SK-N-SH (cell line): ENCODE results near the gene MOSPD2. TPM values are rescaled to one million over a fixed set of nuclear protein-coding genes. Genes with fewer than 3 reads are reported as not detected.
A peak's percentile ranks its signal among the peaks of the same experiment; 100 is the strongest.

Source experiments
- CTCF ChIA-PET: fragments of 300-600, 350-600 bp; formaldehyde crosslinking; extraction: SDS; loops from one replicate; lab custom pipeline; 2021; lab: Yijun Ruan, JAX
- POLR2A ChIA-PET: fragments of 350-600 bp; sonication (Branson Sonifier 250); formaldehyde crosslinking; extraction: SDS; loops from one replicate; lab custom pipeline; 2020; ENCODE audit warnings: antibody characterized with exemption, inconsistent platforms; lab: Yijun Ruan, JAX
- DNase-seq: peaks from one replicate; pipeline ENCODE4 v3.0.0; 2012
- H2AFZ ChIP-seq: fragments of 200-600 bp; sonication (generic); 2 replicates; pipeline ENCODE4 v1.8.1; 2016; ENCODE audit warnings: antibody characterized with exemption, mild to moderate bottlenecking, low read depth
- H3F3A ChIP-seq: fragments of 200-600 bp; sonication (generic); replicated peaks from 2 replicates; pipeline ENCODE3; 2016; ENCODE audit warnings: antibody characterized with exemption, mild to moderate bottlenecking; ENCODE audit not compliant: insufficient read depth
- H3K27ac ChIP-seq, 2 experiments: fragments of 200-500 bp in 1 of 2; fragments of 200-600 bp in 1 of 2; sonication (Bioruptor generic) in 1 of 2; sonication (generic), shearing (Covaris generic) in 1 of 2; 2 replicates each; pipeline versions ENCODE4 v1.5.1 to v1.6.1; 2014 to 2016; ENCODE audit warnings: low read depth in 2 of 2, inconsistent platforms in 1 of 2, low read length in 1 of 2, mild to moderate bottlenecking in 1 of 2, mixed read lengths in 1 of 2
- H3K27me3 ChIP-seq: fragments of 200-600 bp; sonication (generic), shearing (Covaris generic); 2 replicates; pipeline ENCODE4 v1.6.1; 2016; ENCODE audit warnings: mixed run types; ENCODE audit not compliant: insufficient read depth
- H3K36me3 ChIP-seq, 2 experiments: fragments of 200-500 bp in 1 of 2; fragments of 200-600 bp in 1 of 2; sonication (Bioruptor generic) in 1 of 2; sonication (generic) in 1 of 2; replicated peaks in 1 of 2; 2 replicates each; pipeline versions ENCODE3 to v1.5.1; 2014 to 2016; ENCODE audit warnings: low read length in 1 of 2, mild to moderate bottlenecking in 1 of 2; ENCODE audit not compliant: insufficient read depth in 2 of 2, control insufficient read depth in 1 of 2
- H3K4me1 ChIP-seq, 2 experiments: fragments of 200-500 bp in 1 of 2; fragments of 200-600 bp in 1 of 2; sonication (Bioruptor generic) in 1 of 2; sonication (generic), shearing (Covaris generic) in 1 of 2; 2 replicates each; pipeline versions ENCODE4 v1.5.1 to v1.6.1; 2014 to 2016; ENCODE audit warnings: low read depth in 1 of 2, low read length in 1 of 2, mixed run types in 1 of 2; ENCODE audit not compliant: insufficient read depth in 2 of 2, control insufficient read depth in 1 of 2
- H3K4me2 ChIP-seq: fragments of 200-600 bp; sonication (generic), shearing (Covaris generic); 2 replicates; pipeline ENCODE4 v1.6.1; 2017; ENCODE audit warnings: mixed run types
- H3K4me3 ChIP-seq, 2 experiments: fragments of 200-500 bp in 1 of 2; fragments of 200-600 bp in 1 of 2; sonication (Bioruptor generic) in 1 of 2; sonication (generic), shearing (Covaris generic) in 1 of 2; 2 replicates each; pipeline versions ENCODE4 v1.5.1 to v1.8.1; 2014 to 2016; ENCODE audit warnings: low read depth in 2 of 2, inconsistent platforms in 1 of 2, low read length in 1 of 2, mild to moderate bottlenecking in 1 of 2, mixed read lengths in 1 of 2, moderate library complexity in 1 of 2
- H3K79me2 ChIP-seq: fragments of 200-600 bp; sonication (generic); 2 replicates; pipeline ENCODE4 v1.8.1; 2017; ENCODE audit warnings: mild to moderate bottlenecking; ENCODE audit not compliant: insufficient read depth
- H3K9ac ChIP-seq: fragments of 200-600 bp; sonication (generic); 2 replicates; pipeline ENCODE4 v1.6.1; 2017; ENCODE audit warnings: mixed run types
- H3K9me2 ChIP-seq: fragments of 200-600 bp; sonication (generic); 2 replicates; pipeline ENCODE4 v1.6.1; 2017; ENCODE audit warnings: mixed run types
- H3K9me3 ChIP-seq: fragments of 200-600 bp; sonication (generic); 2 replicates; pipeline ENCODE4 v1.6.1; 2017; ENCODE audit warnings: mixed run types, mild to moderate bottlenecking, moderate library complexity
- H4K20me1 ChIP-seq: fragments of 200-600 bp; sonication (generic); 2 replicates; pipeline ENCODE4 v1.6.1; 2017; ENCODE audit warnings: mild to moderate bottlenecking, mixed run types; ENCODE audit not compliant: insufficient read depth
- CHD2 ChIP-seq: fragments of 150-350 bp; IDR thresholded peaks from 2 replicates; pipeline ENCODE4 v1.6.1; 2018; ENCODE audit warnings: low read length; ENCODE audit not compliant: partially characterized antibody
- EP300 ChIP-seq, 2 experiments: IDR thresholded peaks; 2 replicates each; pipeline versions ENCODE4 v1.4.0 to v1.6.1; 2012; ENCODE audit warnings: borderline replicate concordance in 1 of 2, low read depth in 1 of 2, low read length in 1 of 2
- FOSL2 ChIP-seq: IDR thresholded peaks from 2 replicates; pipeline ENCODE4 v1.4.0; 2012; ENCODE audit warnings: low read depth, mild to moderate bottlenecking, moderate library complexity, borderline replicate concordance
- FOXJ3 ChIP-seq: sonication (generic); formaldehyde crosslinking; IDR thresholded peaks from 2 replicates; pipeline ENCODE4 v1.5.1; 2020; ENCODE audit warnings: mild to moderate bottlenecking, missing genetic modification reagents
- FOXM1 ChIP-seq: IDR thresholded peaks from 2 replicates; pipeline ENCODE4 v1.4.0; 2012; ENCODE audit warnings: low read depth, mild to moderate bottlenecking
- GABPA ChIP-seq: IDR thresholded peaks from 2 replicates; pipeline ENCODE4 v1.4.0; 2012; ENCODE audit warnings: low read depth, mild to moderate bottlenecking
- JUND ChIP-seq: IDR thresholded peaks from 2 replicates; pipeline ENCODE4 v1.4.0; 2012
- MEF2A ChIP-seq: IDR thresholded peaks from 2 replicates; pipeline ENCODE4 v1.4.0; 2012; ENCODE audit warnings: low read depth, borderline replicate concordance
- NRF1 ChIP-seq: IDR thresholded peaks from 2 replicates; pipeline ENCODE4 v1.6.1; 2012; ENCODE audit warnings: low read depth, mild to moderate bottlenecking, low read length
- RCOR1 ChIP-seq: fragments of 150-350 bp; IDR thresholded peaks from 2 replicates; pipeline ENCODE4 v1.6.1; 2017; ENCODE audit warnings: antibody characterized with exemption, low read length
- RFX5 ChIP-seq: IDR thresholded peaks from 2 replicates; pipeline ENCODE4 v1.6.1; 2012; ENCODE audit warnings: mild to moderate bottlenecking, improper control_type of control experiment, low read length
- RXRA ChIP-seq: IDR thresholded peaks from 2 replicates; pipeline ENCODE4 v1.4.0; 2012; ENCODE audit warnings: low read depth, mild to moderate bottlenecking, borderline replicate concordance
- SMC3 ChIP-seq: IDR thresholded peaks from 2 replicates; pipeline ENCODE4 v1.6.1; 2012; ENCODE audit warnings: low read depth, low read length, improper control_type of control experiment
- TCF12 ChIP-seq: IDR thresholded peaks from 2 replicates; pipeline ENCODE4 v1.4.0; 2012
- polyA plus RNA-seq, 3 experiments: library from polyadenylated mRNA; depleted of rRNA; stranded (reverse); fragments of >200 nt; gene quantifications; 2 replicates each; pipeline ENCODE4 v1.2.3, GENCODE V29; 2012
- TF ChIP-seq, protein P1 (sequence below): IDR thresholded peaks from 2 replicates; pipeline ENCODE4 v1.4.0; 2012; ENCODE audit warnings: low read depth, borderline replicate concordance
- TF ChIP-seq, protein P2 (sequence below): fragments of 150-350 bp; IDR thresholded peaks from 2 replicates; pipeline ENCODE4 v1.6.1; 2017; ENCODE audit warnings: antibody characterized with exemption, low read length, low read depth, borderline replicate concordance
- TF ChIP-seq, protein P3 (sequence below): IDR thresholded peaks from 2 replicates; pipeline ENCODE4 v1.4.0; 2012; ENCODE audit warnings: low read depth
- TF ChIP-seq, protein P4 (sequence below): IDR thresholded peaks from 2 replicates; pipeline ENCODE4; 2012

Gene MOSPD2
- polyA plus RNA-seq, 1 of the 3 experiments (the other 2 are of a cell fraction): 7.6 TPM

- POLR2A ChIA-PET: no interaction called here
- Histone ChIP-seq H3K9me2 (no peaks in the 10 kb centered on the region), H2AFZ (no peak overlapping the region), H3K4me1 (peaks cover 0 to 13% of the 10 kb centered on the region in 2 experiments; a peak in 1 of 4 replicates), H3K4me2 (no peak overlapping the region), H3F3A (peaks cover 16% of the 10 kb centered on the region), H3K27me3 (no peaks in the 10 kb centered on the region), H3K4me3 (no peak overlapping the region), H3K9me3 (no peaks in the 10 kb centered on the region), H4K20me1 (no peaks in the 10 kb centered on the region)
- TF ChIP-seq EP300 (IDR thresholded peaks at IDR 0.05; ENCODE audit: borderline replicate concordance in 1 of 2, low read depth in 1 of 2, low read length in 1 of 2): peak in 1 of 2 experiments; percentile 25; a peak in 1 of 4 replicates
- TF ChIP-seq CHD2: no peak
- peak; percentile 22; the same call in 1 of the 2 replicates for TF ChIP-seq GABPA
- no peak for TF ChIP-seq RCOR1
- TF ChIP-seq SMC3: no peak
- TF ChIP-seq RXRA: no peak
- TF ChIP-seq FOXJ3: no peak
- TF ChIP-seq, protein P1, sequence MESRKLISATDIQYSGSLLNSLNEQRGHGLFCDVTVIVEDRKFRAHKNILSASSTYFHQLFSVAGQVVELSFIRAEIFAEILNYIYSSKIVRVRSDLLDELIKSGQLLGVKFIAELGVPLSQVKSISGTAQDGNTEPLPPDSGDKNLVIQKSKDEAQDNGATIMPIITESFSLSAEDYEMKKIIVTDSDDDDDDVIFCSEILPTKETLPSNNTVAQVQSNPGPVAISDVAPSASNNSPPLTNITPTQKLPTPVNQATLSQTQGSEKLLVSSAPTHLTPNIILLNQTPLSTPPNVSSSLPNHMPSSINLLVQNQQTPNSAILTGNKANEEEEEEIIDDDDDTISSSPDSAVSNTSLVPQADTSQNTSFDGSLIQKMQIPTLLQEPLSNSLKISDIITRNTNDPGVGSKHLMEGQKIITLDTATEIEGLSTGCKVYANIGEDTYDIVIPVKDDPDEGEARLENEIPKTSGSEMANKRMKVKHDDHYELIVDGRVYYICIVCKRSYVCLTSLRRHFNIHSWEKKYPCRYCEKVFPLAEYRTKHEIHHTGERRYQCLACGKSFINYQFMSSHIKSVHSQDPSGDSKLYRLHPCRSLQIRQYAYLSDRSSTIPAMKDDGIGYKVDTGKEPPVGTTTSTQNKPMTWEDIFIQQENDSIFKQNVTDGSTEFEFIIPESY: no peak
- TF ChIP-seq JUND: peak; percentile 68
- peak; percentile 34; the same call in 1 of the 2 replicates for TF ChIP-seq TCF12
- TF ChIP-seq NRF1: no peak
- TF ChIP-seq, protein P2, sequence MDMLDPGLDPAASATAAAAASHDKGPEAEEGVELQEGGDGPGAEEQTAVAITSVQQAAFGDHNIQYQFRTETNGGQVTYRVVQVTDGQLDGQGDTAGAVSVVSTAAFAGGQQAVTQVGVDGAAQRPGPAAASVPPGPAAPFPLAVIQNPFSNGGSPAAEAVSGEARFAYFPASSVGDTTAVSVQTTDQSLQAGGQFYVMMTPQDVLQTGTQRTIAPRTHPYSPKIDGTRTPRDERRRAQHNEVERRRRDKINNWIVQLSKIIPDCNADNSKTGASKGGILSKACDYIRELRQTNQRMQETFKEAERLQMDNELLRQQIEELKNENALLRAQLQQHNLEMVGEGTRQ: no peak
- no peak for TF ChIP-seq RFX5
- TF ChIP-seq, protein P3, sequence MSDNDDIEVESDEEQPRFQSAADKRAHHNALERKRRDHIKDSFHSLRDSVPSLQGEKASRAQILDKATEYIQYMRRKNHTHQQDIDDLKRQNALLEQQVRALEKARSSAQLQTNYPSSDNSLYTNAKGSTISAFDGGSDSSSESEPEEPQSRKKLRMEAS: no peak
- TF ChIP-seq FOSL2: peak; percentile 73
- no peak for TF ChIP-seq FOXM1
- TF ChIP-seq, all 33 proteins: peak for 5
- DNase-seq: no peak
- peak overlapping the region in 1 of 2 experiments; percentile 77; a peak in 2 of 4 replicates for H3K27ac ChIP-seq
- CTCF ChIA-PET: interaction anchor here (0.9 kb wide), 1 partner anchor 1744 kb away, joined by 3 read pairs; no protein-coding TSS in a partner anchor
- H3K36me3 ChIP-seq: peaks cover 2 to 11% of the 10 kb centered on the region in 2 experiments
- no peaks in the 10 kb centered on the region for H3K79me2 ChIP-seq
- H3K9ac ChIP-seq: 0 out of 2 replicates have a peak overlapping the region, but pooled peaks have one; percentile 13
Observed at GRCh38 chrX:14899607-14900006, 26.4 kb downstream of the MOSPD2 start.

DNA sequence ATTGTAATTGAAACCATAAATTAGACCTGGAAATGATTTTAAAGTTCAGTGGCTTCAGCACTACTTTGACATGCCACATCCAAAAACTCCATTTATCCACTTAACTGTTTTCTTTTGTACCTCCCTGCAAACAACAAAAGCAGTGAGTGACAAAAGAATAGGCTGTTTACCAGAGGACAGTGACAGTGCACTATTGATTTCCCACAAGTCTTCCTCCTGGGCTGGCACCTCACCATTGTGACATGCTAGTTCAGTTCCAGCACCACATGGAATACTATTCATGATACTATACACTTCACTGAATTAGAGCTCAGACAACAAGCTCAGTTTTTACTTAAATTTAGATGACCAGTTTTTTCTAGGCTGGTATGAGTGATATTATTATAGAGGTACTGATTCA is 29.3 kb downstream of the MOSPD2 start:
- Histone ChIP-seq H3K9me2 (no peaks in the 10 kb centered on the region), H3K27me3 (no peaks in the 10 kb centered on the region), H3K9me3 (no peaks in the 10 kb centered on the region), H3K27ac (no peak overlapping the region; a peak in 1 of 4 replicates), H3K9ac (no peak overlapping the region), H3K4me3 (no peak overlapping the region), H3F3A (peaks cover 16% of the 10 kb centered on the region), H4K20me1 (no peaks in the 10 kb centered on the region), H3K36me3 (peaks cover 2 to 8% of the 10 kb centered on the region in 2 experiments), H3K4me2 (no peak overlapping the region), H3K4me1 (peaks cover 0 to 13% of the 10 kb centered on the region in 2 experiments; a peak in 1 of 4 replicates), H2AFZ (no peak overlapping the region), H3K79me2 (no peaks in the 10 kb centered on the region)
- ChIA-PET CTCF (no interaction called here), POLR2A (no interaction called here)
- TF ChIP-seq RFX5 (no peak), MEF2A (no peak), FOSL2 (no peak)
- TF ChIP-seq, protein P4, sequence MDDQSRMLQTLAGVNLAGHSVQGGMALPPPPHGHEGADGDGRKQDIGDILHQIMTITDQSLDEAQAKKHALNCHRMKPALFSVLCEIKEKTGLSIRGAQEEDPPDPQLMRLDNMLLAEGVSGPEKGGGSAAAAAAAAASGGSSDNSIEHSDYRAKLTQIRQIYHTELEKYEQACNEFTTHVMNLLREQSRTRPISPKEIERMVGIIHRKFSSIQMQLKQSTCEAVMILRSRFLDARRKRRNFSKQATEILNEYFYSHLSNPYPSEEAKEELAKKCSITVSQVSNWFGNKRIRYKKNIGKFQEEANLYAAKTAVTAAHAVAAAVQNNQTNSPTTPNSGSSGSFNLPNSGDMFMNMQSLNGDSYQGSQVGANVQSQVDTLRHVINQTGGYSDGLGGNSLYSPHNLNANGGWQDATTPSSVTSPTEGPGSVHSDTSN: no peak
- no peak for DNase-seq
